HEK293T (cell line): ENCODE data around the gene STAB1.

Experiments
- ARNT ChIP-seq: fragments of 450-650 bp; IDR thresholded peaks from 2 replicates; pipeline ENCODE4 v1.6.1; 2017; ENCODE audit warnings: mild to moderate bottlenecking
- BHLHE40 ChIP-seq: fragments of 450-650 bp; IDR thresholded peaks from 2 replicates; pipeline ENCODE4 v1.6.1; 2016; ENCODE audit warnings: mild to moderate bottlenecking, moderate library complexity, borderline replicate concordance
- ELF4 ChIP-seq: fragments of 450-650 bp; IDR thresholded peaks from 2 replicates; pipeline ENCODE4 v1.6.1; 2017; ENCODE audit warnings: antibody characterized with exemption
- HDGF ChIP-seq: fragments of 450-650 bp; IDR thresholded peaks from 2 replicates; pipeline ENCODE4 v1.6.1; 2017; ENCODE audit warnings: antibody characterized with exemption, borderline replicate concordance
- L3MBTL2 ChIP-seq: fragments of 450-650 bp; conservative IDR thresholded peaks from 2 replicates; pipeline ENCODE4 v1.6.1; 2016; ENCODE audit warnings: mild to moderate bottlenecking
- SUZ12 ChIP-seq: fragments of 450-650 bp; IDR thresholded peaks from 2 replicates; pipeline ENCODE4 v1.6.1; 2016; ENCODE audit warnings: mild to moderate bottlenecking

DNA sequence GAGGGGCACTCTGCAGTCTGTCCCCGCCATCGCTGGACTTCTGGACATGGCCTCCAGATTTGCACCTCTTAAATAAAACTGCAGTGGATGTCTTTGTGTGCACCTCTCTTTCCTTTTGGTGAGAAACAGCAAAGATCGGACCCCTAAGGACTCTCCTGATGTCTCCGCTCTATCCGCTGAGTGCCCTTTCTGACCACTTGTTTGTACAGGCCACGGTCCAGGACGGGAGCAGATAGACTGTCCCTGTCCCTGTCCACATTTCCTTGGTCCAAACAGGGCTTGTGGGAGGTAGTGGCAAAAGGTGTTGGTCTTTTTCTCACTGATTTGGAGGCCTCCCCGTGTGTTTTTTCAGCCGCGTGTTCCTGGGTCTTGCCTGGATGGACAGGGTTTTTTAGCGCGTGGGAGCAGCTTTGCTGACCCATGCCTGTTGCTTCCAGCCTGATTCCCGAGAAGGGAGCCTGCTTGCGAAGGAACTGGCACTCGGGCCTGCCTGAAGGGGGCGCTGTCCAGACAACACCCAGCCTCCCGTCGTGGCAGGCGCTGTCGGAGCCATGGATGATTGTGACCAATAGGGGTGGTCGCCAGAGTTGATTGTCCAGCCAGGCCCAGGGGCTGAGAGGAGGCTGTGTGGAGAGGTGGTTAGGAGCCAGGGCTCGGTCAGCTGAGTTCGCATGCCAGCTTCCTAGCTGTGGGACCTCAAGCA is 13.2 kb upstream of the STAB1 start:
- TF ChIP-seq L3MBTL2 (no peak), HDGF (no peak), SUZ12 (no peak), BHLHE40 (no peak), ELF4 (no peak), ARNT (no peak)
